HUES64 (cell line): ENCODE data around the gene PHRF1.

Experiments
- H3K27ac ChIP-seq: 2 replicates; pipeline ENCODE4 v1.7.0; 2013; ENCODE audit warnings: low read depth, low read length, inconsistent platforms
- H3K27me3 ChIP-seq: 2 replicates; pipeline ENCODE4 v1.6.1; 2013; ENCODE audit warnings: mild to moderate bottlenecking, low read length; ENCODE audit not compliant: insufficient read depth
- H3K36me3 ChIP-seq: 2 replicates; pipeline ENCODE4 v1.6.1; 2013; ENCODE audit warnings: mild to moderate bottlenecking, low read length; ENCODE audit not compliant: insufficient read depth
- H3K4me1 ChIP-seq: 2 replicates; pipeline ENCODE4 v1.6.1; 2013; ENCODE audit warnings: mild to moderate bottlenecking, low read length, moderate library complexity; ENCODE audit not compliant: insufficient read depth
- H3K4me3 ChIP-seq: 2 replicates; pipeline ENCODE4 v1.5.1; 2013; ENCODE audit warnings: mild to moderate bottlenecking, low read length, moderate library complexity
- H3K9ac ChIP-seq: 2 replicates; pipeline ENCODE4 v1.6.1; 2013; ENCODE audit warnings: mild to moderate bottlenecking, low read depth, low read length
- H3K9me3 ChIP-seq: 2 replicates; pipeline ENCODE4 v1.6.1; 2013; ENCODE audit warnings: low read depth, low read length; ENCODE audit not compliant: insufficient read depth
- WGBS: fragments of 150-250, 120-280 bp; methylation state at CpG from one replicate; pipeline ENCODE4 v1.1.7; 2013; ENCODE audit warnings: missing lambda C conversion rate; 5-methylcytosine and 5-hydroxymethylcytosine counted together

The PHRF1 gene

DNA sequence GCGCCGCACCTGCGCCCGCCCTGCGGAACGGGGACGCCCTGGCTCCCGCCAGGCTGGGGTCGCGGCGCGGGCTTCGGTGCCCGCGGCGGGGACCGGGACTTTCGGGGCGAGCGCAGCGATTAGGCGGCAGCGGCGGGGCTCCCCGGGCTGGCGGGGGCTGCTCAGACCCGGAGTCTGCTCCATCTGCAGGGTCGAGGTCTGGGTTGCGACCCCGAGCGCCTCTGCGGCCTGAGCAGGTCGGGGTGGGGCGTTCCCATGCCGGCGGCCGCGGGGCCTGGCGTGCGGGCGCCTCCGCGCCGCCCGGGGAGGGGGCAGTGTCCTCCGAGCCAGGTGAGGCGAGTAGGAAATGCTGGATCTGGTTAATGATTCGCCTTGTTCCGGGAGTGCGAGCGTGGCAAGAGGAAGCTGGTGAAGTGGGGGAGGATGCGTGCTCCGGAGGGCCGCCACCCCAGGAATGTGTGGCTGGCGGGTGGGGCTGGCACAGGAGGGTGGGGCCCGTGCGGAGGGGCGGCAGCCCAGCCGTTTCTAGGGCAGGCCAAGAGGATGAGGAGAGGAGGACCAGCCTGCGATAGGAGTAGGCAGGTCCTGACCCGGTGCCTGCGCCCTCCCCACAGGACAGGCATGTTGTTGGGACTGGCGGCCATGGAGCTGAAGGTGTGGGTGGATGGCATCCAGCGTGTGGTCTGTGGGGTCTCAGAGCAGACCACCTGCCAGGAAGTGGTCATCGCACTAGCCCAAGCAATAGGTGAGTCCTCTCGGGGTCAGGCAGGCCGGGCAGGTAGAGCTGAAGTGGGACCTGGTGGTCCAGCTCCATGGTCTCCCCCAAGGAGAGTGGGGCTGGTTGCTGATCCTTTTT lies 14.9 kb upstream of the PHRF1 start:
- peak overlapping the region; percentile 56 for H3K9ac ChIP-seq
- H3K4me1 ChIP-seq: peaks cover 13% of the 10 kb centered on the region; the same call in 1 of the 2 replicates
- H3K27ac ChIP-seq: no peak overlapping the region
- peaks cover 20% of the 10 kb centered on the region for H3K27me3 ChIP-seq
- H3K4me3 ChIP-seq: peak overlapping the region; percentile 87
- no peaks in the 10 kb centered on the region for H3K9me3 ChIP-seq
- peaks cover 11% of the 10 kb centered on the region; the same call in 1 of the 2 replicates for H3K36me3 ChIP-seq
- WGBS: 9% methylated on average over 67 of the region's 67 CpGs

DNA sequence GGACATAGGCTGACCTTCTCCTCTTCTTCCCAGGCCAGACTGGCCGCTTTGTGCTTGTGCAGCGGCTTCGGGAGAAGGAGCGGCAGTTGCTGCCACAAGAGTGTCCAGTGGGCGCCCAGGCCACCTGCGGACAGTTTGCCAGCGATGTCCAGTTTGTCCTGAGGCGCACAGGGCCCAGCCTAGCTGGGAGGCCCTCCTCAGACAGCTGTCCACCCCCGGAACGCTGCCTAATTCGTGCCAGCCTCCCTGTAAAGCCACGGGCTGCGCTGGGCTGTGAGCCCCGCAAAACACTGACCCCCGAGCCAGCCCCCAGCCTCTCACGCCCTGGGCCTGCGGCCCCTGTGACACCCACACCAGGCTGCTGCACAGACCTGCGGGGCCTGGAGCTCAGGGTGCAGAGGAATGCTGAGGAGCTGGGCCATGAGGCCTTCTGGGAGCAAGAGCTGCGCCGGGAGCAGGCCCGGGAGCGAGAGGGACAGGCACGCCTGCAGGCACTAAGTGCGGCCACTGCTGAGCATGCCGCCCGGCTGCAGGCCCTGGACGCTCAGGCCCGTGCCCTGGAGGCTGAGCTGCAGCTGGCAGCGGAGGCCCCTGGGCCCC lies 14.1 kb upstream of the PHRF1 start:
- Histone ChIP-seq H3K4me1 (peaks cover 8% of the 10 kb centered on the region; the same call in 1 of the 2 replicates), H3K27ac (no peak overlapping the region), H3K9ac (no peak overlapping the region), H3K27me3 (peaks cover 12% of the 10 kb centered on the region), H3K4me3 (peak overlapping the region; percentile 87), H3K36me3 (peaks cover 13% of the 10 kb centered on the region; the same call in 1 of the 2 replicates), H3K9me3 (no peaks in the 10 kb centered on the region)
- 93% methylated on average over 29 of the region's 29 CpGs for WGBS

DNA sequence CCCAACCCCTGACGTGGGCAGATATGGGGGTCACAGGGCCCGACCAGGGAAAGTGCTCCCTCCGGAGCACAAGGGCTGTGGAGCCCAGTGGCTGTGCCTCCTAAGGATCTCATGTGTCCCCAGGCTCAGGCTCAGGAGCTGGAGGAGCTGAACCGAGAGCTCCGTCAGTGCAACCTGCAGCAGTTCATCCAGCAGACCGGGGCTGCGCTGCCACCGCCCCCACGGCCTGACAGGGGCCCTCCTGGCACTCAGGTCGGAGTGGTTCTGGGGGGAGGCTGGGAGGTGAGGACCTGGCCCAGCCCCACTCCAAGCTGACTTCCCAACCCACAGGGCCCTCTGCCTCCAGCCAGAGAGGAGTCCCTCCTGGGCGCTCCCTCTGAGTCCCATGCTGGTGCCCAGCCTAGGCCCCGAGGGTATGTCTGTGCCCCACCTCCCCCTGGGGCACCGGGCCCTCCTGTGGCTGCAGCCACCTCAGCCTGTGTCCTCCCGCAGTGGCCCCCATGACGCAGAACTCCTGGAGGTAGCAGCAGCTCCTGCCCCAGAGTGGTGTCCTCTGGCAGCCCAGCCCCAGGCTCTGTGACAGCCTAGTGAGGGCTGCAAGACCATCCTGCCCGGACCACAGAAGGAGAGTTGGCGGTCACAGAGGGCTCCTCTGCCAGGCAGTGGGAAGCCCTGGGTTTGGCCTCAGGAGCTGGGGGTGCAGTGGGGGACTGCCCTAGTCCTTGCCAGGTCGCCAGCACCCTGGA lies 13.0 kb upstream of the PHRF1 start:
- Histone ChIP-seq H3K9ac (no peak overlapping the region), H3K4me1 (peaks cover 8% of the 10 kb centered on the region; the same call in 1 of the 2 replicates), H3K27ac (no peak overlapping the region), H3K9me3 (no peaks in the 10 kb centered on the region), H3K27me3 (peaks cover 1% of the 10 kb centered on the region; the same call in 1 of the 2 replicates), H3K36me3 (peaks cover 13% of the 10 kb centered on the region; the same call in 1 of the 2 replicates), H3K4me3 (no peak overlapping the region)
- WGBS: 95% methylated on average over 18 of the region's 18 CpGs

DNA sequence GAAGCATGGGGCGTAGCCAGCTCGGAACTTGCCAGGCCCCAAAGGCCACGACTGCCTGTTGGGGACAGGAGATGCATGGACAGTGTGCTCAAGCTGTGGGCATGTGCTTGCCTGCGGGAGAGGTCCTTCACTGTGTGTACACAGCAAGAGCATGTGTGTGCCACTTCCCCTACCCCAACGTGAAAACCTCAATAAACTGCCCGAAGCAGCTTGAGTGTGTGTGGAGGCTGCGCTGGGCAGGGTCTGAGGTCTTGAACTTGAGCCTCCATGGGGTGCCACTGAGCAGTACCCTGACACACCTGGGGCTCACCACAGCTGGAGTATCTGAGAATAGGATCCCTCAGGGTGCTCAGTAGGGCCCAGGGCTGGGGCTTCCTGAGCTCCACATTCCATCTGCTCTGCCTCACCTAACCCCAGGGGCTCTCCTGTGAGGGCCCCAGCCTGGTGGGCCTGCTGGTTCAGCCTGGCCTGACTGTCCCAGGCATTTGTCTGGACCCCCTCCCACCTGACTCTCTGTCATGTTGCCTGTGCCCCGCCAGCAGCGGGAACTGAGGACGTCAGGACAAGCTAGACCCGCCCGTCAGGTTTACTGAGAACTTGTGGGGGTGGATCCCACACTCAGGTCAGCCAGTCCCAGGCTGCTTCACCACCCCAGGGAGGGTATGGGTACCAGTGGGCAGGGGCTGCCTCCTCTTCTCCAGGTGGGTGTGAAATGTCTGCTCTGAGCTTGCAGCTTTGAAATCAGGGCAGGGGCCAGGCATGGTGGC lies 12.3 kb upstream of the PHRF1 start:
- no peaks in the 10 kb centered on the region for H3K9me3 ChIP-seq
- peaks cover 13% of the 10 kb centered on the region; the same call in 1 of the 2 replicates for H3K36me3 ChIP-seq
- H3K9ac ChIP-seq: no peak overlapping the region
- H3K27ac ChIP-seq: no peak overlapping the region
- 96% methylated on average over 12 of the region's 12 CpGs for WGBS
- H3K4me1 ChIP-seq: peaks cover 8% of the 10 kb centered on the region; the same call in 1 of the 2 replicates
- H3K4me3 ChIP-seq: no peak overlapping the region
- H3K27me3 ChIP-seq: no peaks in the 10 kb centered on the region; the same call in 1 of the 2 replicates

DNA sequence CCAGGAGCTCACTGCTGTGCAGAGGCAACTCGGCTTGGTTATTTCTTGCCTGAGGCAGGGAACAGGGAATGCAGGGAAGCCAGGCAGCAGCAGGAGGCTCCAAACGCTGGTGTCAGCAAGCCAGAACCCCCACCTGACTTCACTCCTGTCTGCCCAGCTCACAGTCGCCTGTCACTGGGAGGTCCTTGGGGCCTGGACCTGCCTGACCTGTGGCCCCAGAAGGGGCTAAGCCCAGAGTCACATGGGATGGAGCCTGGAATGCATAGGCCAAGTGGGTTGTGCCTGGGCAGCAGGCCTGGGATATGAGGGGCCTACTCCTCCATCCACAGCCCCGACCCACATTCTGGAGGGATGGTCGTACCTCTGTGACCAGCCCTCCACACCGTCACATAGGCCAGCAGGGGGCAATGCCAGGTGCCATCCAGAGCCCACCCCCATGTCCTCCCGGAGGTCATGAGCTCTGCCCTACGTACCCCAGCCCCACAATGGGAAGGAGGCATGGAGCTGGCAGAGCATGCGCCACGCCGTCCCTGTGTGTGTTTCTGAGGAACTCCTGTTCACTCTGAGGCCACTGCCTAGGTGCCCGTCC lies 10.3 kb upstream of the PHRF1 start:
- Histone ChIP-seq H3K27me3 (no peaks in the 10 kb centered on the region; the same call in 1 of the 2 replicates), H3K27ac (peak overlapping the region; percentile 45; the same call in 1 of the 2 replicates), H3K36me3 (peaks cover 13% of the 10 kb centered on the region; the same call in 1 of the 2 replicates), H3K9me3 (no peaks in the 10 kb centered on the region), H3K9ac (no peak overlapping the region), H3K4me3 (no peak overlapping the region), H3K4me1 (peaks cover 8% of the 10 kb centered on the region; the same call in 1 of the 2 replicates)
- 75% methylated on average over 12 of the region's 12 CpGs for WGBS

DNA sequence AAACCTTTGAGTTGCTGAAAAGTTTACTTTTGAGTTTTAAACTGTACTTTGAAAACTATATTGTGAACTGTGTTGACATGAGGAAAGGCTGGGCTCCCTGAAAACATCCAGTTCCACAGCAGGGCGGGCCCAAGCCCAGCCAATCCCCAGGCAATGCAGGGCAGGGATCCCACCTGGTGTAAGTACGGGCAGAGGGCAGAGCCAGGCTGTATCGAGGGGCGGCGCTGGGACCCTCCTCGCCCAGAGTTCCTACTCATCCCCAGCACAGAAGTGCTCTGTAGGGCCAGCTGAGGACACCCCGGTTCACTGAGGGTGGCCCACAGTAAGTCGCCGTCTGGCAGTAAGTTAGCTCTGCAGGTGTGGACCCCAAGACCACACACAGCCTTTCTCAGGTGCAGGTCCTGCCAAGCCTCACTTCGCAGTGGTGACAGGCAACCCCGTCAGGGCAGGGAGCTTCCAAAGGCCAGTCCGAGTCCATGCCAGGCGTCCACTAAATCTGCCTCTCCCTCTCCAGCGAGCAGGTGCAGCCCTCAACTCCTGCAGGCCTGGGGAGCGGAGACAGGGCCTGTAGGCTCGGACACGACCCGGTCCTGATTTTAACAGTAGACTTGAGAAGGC lies 9.2 kb upstream of the PHRF1 start:
- no peaks in the 10 kb centered on the region; the same call in 1 of the 2 replicates for H3K27me3 ChIP-seq
- H3K4me1 ChIP-seq: peaks cover 10% of the 10 kb centered on the region; the same call in 1 of the 2 replicates
- H3K9ac ChIP-seq: no peak overlapping the region
- H3K36me3 ChIP-seq: peaks cover 13% of the 10 kb centered on the region; the same call in 1 of the 2 replicates
- H3K4me3 ChIP-seq: peak overlapping the region; percentile 65; the same call in 1 of the 2 replicates
- H3K27ac ChIP-seq: no peak overlapping the region
- 91% methylated on average over 18 of the region's 18 CpGs for WGBS
- no peaks in the 10 kb centered on the region for H3K9me3 ChIP-seq

DNA sequence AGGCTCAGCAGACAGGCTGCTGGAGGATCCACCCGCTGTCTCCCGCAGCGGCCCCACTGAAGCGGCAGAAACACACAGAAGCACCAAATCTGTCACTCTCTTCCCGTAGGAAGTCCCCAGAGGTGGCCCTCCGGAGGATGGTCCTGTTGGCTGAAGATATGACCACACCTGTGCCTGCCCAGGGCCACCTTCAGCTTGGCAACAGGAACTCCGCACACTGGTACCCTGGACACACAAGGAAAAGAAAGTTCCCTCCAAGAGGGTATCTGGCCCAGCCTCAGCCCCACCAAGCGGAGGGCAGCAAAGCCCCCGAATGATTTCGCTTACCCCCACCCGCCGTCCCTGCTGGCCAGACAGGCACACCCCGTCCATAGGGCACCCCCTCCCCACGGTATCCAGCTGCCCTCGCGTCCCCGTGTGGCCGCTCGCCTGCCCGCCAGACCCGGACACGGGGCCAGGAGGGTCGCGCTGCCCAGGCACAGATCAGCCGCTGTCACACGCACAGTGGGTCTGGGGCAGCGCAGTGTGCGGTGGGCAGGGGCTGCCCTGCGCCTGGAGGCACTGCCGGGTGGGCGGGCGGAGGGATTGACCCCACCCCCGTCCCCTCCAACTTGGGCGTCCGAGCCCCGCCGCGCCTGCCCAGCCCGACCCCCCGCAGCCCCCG lies 8.5 kb upstream of the PHRF1 start:
- Histone ChIP-seq H3K9ac (peak overlapping the region; percentile 25; the same call in 1 of the 2 replicates), H3K27ac (no peak overlapping the region), H3K36me3 (peaks cover 13% of the 10 kb centered on the region; the same call in 1 of the 2 replicates), H3K4me3 (peak overlapping the region; percentile 65), H3K27me3 (no peaks in the 10 kb centered on the region; the same call in 1 of the 2 replicates), H3K9me3 (no peaks in the 10 kb centered on the region), H3K4me1 (peaks cover 10% of the 10 kb centered on the region; the same call in 1 of the 2 replicates)
- 20% methylated on average over 41 of the region's 41 CpGs for whole genome bisulfite sequencing

DNA sequence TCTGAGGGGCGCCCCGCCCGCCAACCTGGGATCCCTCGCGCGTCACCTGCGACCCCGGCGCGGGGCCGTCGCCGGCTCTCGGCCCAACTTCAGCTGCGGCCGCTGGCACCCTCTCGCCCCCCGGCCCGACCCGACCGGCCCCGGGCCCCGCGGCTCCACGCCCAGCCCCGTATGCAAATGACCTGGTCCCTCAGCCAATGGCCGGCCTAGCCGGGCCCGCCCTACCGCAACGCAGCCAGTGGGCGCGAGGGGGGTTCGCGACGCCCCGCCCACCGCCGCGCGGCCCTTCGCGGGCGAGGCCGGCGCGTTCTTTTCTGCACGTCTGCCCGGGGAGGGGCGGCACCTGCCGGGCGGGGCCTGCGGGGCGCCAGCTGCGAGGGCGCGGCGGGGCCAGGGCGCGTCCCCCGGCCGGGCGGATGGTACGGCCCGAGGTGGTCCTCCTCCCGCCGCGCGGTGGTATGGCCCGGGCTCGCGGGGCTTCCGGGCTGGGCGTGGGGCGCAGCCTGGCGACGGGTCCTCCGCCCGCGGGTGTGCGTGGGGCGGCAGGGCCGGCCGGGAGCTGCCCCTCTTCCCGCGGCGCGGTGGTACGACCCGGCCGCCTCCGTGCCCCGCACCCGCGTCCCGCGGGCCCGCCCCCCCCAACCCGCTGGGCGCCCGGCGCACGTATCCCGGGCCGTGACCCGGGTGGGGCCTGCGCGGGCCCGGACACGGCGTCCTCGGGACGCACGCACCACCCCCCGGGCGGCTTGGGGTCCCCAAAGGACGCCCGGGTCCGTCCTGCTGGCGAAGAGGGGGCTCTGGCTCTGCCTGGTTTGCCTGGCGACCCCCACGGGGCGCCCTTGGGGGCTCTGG lies 7.7 kb upstream of the PHRF1 start:
- Histone ChIP-seq H3K36me3 (peaks cover 10% of the 10 kb centered on the region; the same call in 1 of the 2 replicates), H3K27ac (no peak overlapping the region), H3K9ac (peak overlapping the region; percentile 66), H3K9me3 (no peaks in the 10 kb centered on the region), H3K4me1 (peaks cover 10% of the 10 kb centered on the region; the same call in 1 of the 2 replicates), H3K4me3 (peak overlapping the region; percentile 65), H3K27me3 (peaks cover 6% of the 10 kb centered on the region)
- 2% methylated on average over 123 of the region's 123 CpGs for WGBS
